GM12878 (cell line): ENCODE measurements around the gene ATP6V0E1. TPM values are rescaled to one million over a fixed set of nuclear protein-coding genes. Genes with fewer than 3 reads are reported as not detected.

Source experiments
- ATAC-seq: fragments of 200-7000 bp; cut with Tn5 transposase; 3 replicates; pipeline ENCODE4 v1.9.1; 2020; ENCODE audit warnings: mild to moderate bottlenecking, moderate library complexity
- BruUV-seq: library from RNA; stranded (reverse); fragments of 400-500 nt; replicated peaks from 2 replicates; lab custom pipeline; 2021; lab: Mats Ljungman, UMichigan
- CTCF ChIA-PET: fragments of 300-600 bp; sonication (Branson Sonifier 250); formaldehyde crosslinking; extraction: SDS; loops from one replicate; lab custom pipeline; 2021; ENCODE audit warnings: inconsistent platforms; lab: Yijun Ruan, JAX
- POLR2A ChIA-PET: fragments of 350-600 bp; formaldehyde crosslinking; extraction: SDS; loops from one replicate; lab custom pipeline; 2021; ENCODE audit warnings: inconsistent platforms; lab: Charles Lee
- RAD21 ChIA-PET: fragments of 300-600 bp; sonication (Branson Sonifier 250); formaldehyde crosslinking; loops from one replicate; lab custom pipeline; 2023; ENCODE audit warnings: antibody characterized with exemption; ENCODE audit not compliant: unreplicated experiment; lab: Charles Lee
- SMC1A ChIA-PET: fragments of 300-600 bp; sonication (Branson Sonifier 250); formaldehyde crosslinking; loops from one replicate; lab custom pipeline; 2023; ENCODE audit not compliant: unreplicated experiment, uncharacterized antibody; lab: Charles Lee
- DNase-seq: peaks from one replicate; pipeline ENCODE4 v3.0.0-alpha.2; 2011; ENCODE audit warnings: low read depth, low spot score
- FAIRE-seq: peaks from 3 replicates; lab custom pipeline; 2011; peaks lifted over from hg19 to GRCh38; lab: Jason Lieb, UNC
- H2AFZ ChIP-seq: 2 replicates; pipeline ENCODE4 v1.6.0; 2011; ENCODE audit warnings: low read depth, low read length, control low read depth; ENCODE audit not compliant: control insufficient read depth
- H3K27ac ChIP-seq: 2 replicates; pipeline ENCODE4 v1.5.1; 2011; ENCODE audit warnings: control low read depth; ENCODE audit not compliant: control insufficient read depth, insufficient read depth
- H3K27me3 ChIP-seq, 2 experiments: replicated peaks in 1 of 2; 2 replicates each; pipeline versions ENCODE4 v1.6.0 to v1.6.1; 2011; ENCODE audit warnings: low read length in 1 of 2; ENCODE audit not compliant: control insufficient read depth in 2 of 2, insufficient read depth in 2 of 2
- H3K36me3 ChIP-seq, 2 experiments: 2 replicates each; pipeline ENCODE4 v1.5.1; 2011; ENCODE audit warnings: low read length in 1 of 2; ENCODE audit not compliant: control insufficient read depth in 2 of 2, insufficient read depth in 2 of 2
- H3K4me1 ChIP-seq: 2 replicates; pipeline ENCODE4 v1.6.1; 2011; ENCODE audit warnings: mild to moderate bottlenecking, low read length, moderate library complexity, mixed read lengths; ENCODE audit not compliant: control insufficient read depth, insufficient read depth
- H3K4me2 ChIP-seq: 2 replicates; pipeline ENCODE4 v1.6.0; 2011; ENCODE audit warnings: control low read depth; ENCODE audit not compliant: control insufficient read depth, insufficient read depth
- H3K4me3 ChIP-seq: fragments of 200-600 bp; sonication (generic); 2 replicates; pipeline ENCODE4 v1.5.1; 2016
- H3K79me2 ChIP-seq: 2 replicates; pipeline ENCODE4 v1.6.0; 2011; ENCODE audit warnings: low read length; ENCODE audit not compliant: control insufficient read depth, insufficient read depth
- H3K9ac ChIP-seq: 2 replicates; pipeline ENCODE4 v1.8.0; 2011; ENCODE audit warnings: low read length, control low read depth, mixed read lengths; ENCODE audit not compliant: control insufficient read depth, insufficient read depth
- H3K9me3 ChIP-seq: replicated peaks from 3 replicates; pipeline ENCODE4 v1.5.1; 2011; ENCODE audit warnings: mild to moderate bottlenecking, low read length; ENCODE audit not compliant: control insufficient read depth, insufficient read depth
- H4K20me1 ChIP-seq: 2 replicates; pipeline ENCODE4 v1.6.0; 2011; ENCODE audit not compliant: control insufficient read depth, insufficient read depth
- HDGF ChIP-seq: fragments of 450-650 bp; IDR thresholded peaks from 2 replicates; pipeline ENCODE4 v1.6.1; 2016; ENCODE audit warnings: antibody characterized with exemption
- MYB ChIP-seq: fragments of 150-350 bp; IDR thresholded peaks from 2 replicates; pipeline ENCODE4 v1.6.1; 2014; ENCODE audit warnings: mild to moderate bottlenecking, low read depth, low read length, borderline replicate concordance
- PBX3 ChIP-seq: IDR thresholded peaks from 2 replicates; pipeline ENCODE4 v1.6.1; 2011; ENCODE audit warnings: mild to moderate bottlenecking, low read depth, low read length, moderate library complexity; ENCODE audit not compliant: insufficient replicate concordance
- ZNF24 ChIP-seq: fragments of 450-650 bp; IDR thresholded peaks from 2 replicates; pipeline ENCODE4 v1.6.1; 2017; ENCODE audit warnings: antibody characterized with exemption, mild to moderate bottlenecking
- WGBS: methylation state at CpG from one replicate; pipeline ENCODE4 v1.1.6; 2016; ENCODE audit warnings: low lambda C conversion rate; ENCODE audit not compliant: insufficient replicate concordance, insufficient coverage; ENCODE audit errors: missing lambda C conversion rate; 5-methylcytosine and 5-hydroxymethylcytosine counted together
- in situ Hi-C: fragments of 300-500 bp; cut with MboI; formaldehyde crosslinking; loops from 9 replicates; pipeline ENCODE4 v1.14.3; 2018; ENCODE audit warnings: mixed read lengths
- intact Hi-C: fragments of 100-400 bp; cut with micrococcal nuclease; formaldehyde crosslinking; loops from one replicate; pipeline ENCODE4 v1.14.2; 2022; ENCODE audit not compliant: unreplicated experiment
- polyA plus RNA-seq, 11 experiments: library from polyadenylated mRNA; depleted of rRNA in 4 of 11; unstranded in 6 of 11; stranded (reverse) in 5 of 11; fragments of >200 nt; fragmentation: Nextera tagmentation in 4 of 11; fragmentation: Illumina TruSeq in 1 of 11; extraction: Ambion mirVana in 4 of 11; extraction: Trizol in 1 of 11; gene quantifications; 1 replicate in 1 of 11; 2 replicates in 10 of 11; pipeline versions ENCODE4 v1.2.1 to v1.2.3, GENCODE V29; 2011 to 2016; ENCODE audit warnings: inconsistent platforms in 2 of 11, missing spikeins in 2 of 11, low read depth in 1 of 11
- total RNA-seq, 4 experiments: library from RNA; depleted of rRNA in 3 of 4; stranded (reverse); fragments of >200 nt in 3 of 4; fragmentation: Illumina TruSeq in 1 of 4; extraction: Trizol in 1 of 4; gene quantifications; 2 replicates each; pipeline versions ENCODE4 v1.2.1 to v1.2.3, GENCODE V29; 2013 to 2021

Gene ATP6V0E1
- total and polyA plus RNA-seq, 10 of the 15 experiments (the other 5 are each of a cell fraction or from before 2014, with no cell fraction given): 143 to 787 (median 306) TPM

GRCh38 chr5:172957458-172957857, 26.1 kb upstream of the ATP6V0E1 start:
- no peak overlapping the region for H3K4me3 ChIP-seq
- CTCF ChIA-PET: no interaction called here
- FAIRE-seq: no peak

More at GRCh38 chr5:172957458-172957857, 26.1 kb upstream of the ATP6V0E1 start:
- no peak overlapping the region for H2AFZ ChIP-seq
- WGBS: 87% methylated on average over 5 of the region's 5 CpGs
- TF ChIP-seq MYB: no peak
- TF ChIP-seq HDGF: no peak
- peak; percentile 89 for TF ChIP-seq ZNF24
- TF ChIP-seq PBX3: no peak
- no peaks in the 10 kb centered on the region for H3K9me3 ChIP-seq
- in situ Hi-C loops (no loop called here), intact Hi-C loops (no loop called here)
- BruUV-seq: no TSS peak
- no peaks in the 10 kb centered on the region for H3K27me3 ChIP-seq
- ChIA-PET POLR2A (no interaction called here), SMC1A (no interaction called here), RAD21 (no interaction called here)
- ATAC-seq (no peak), DNase-seq (no peak)
- H3K79me2 ChIP-seq: peaks cover 12% of the 10 kb centered on the region
- H3K4me1 ChIP-seq: no peaks in the 10 kb centered on the region; the same call in 1 of the 2 replicates
- H3K4me2 ChIP-seq: no peak overlapping the region
- no peaks in the 10 kb centered on the region for H3K36me3 ChIP-seq
- no peak overlapping the region for H3K27ac ChIP-seq
- H3K9ac ChIP-seq: no peak overlapping the region
- no peaks in the 10 kb centered on the region for H4K20me1 ChIP-seq
